GM15510 (cell line): ENCODE measurements around the gene KRTAP10-10.

Experiments used
- POLR2A ChIP-seq: IDR thresholded peaks from 3 replicates; pipeline ENCODE4 v1.6.1; 2011; ENCODE audit warnings: borderline replicate concordance; ENCODE audit not compliant: insufficient read length; ENCODE audit errors: extremely low read depth

KRTAP10-10 gene

GRCh38 chr21:44657635-44658540 is 20.7 kb downstream of the KRTAP10-10 start, which contains the start of gene KRTAP12-3:
TSS of gene KRTAP12-3 (plus strand) at chr21:44657932. CDS start at chr21:44657980, 48 bp downstream.
- TF ChIP-seq POLR2A, result no peak

GRCh38 chr21:44658541-44658910 is 21.4 kb downstream of the KRTAP10-10 start:
- no peak for TF ChIP-seq POLR2A

GRCh38 chr21:44658913-44659595 is 21.9 kb downstream of the KRTAP10-10 start:
- no peak for TF ChIP-seq POLR2A

- no peak for TF ChIP-seq POLR2A
Observed at GRCh38 chr21:44664691-44665090, 27.5 kb downstream of the KRTAP10-10 start.

- no peak for TF ChIP-seq POLR2A
Observed at GRCh38 chr21:44666401-44667320, 29.5 kb downstream of the KRTAP10-10 start, which contains the start of gene KRTAP12-2. TSS of gene KRTAP12-2 (minus strand) at chr21:44666927. CDS start at chr21:44666886, 41 bp downstream.

GRCh38 chr21:44667612-44668011 is 30.5 kb downstream of the KRTAP10-10 start:
- no peak for TF ChIP-seq POLR2A

- TF ChIP-seq POLR2A, result no peak
Observed at GRCh38 chr21:44670642-44671432, 33.7 kb downstream of the KRTAP10-10 start.

GRCh38 chr21:44671911-44672310 is 34.8 kb downstream of the KRTAP10-10 start:
- TF ChIP-seq POLR2A, result no peak

- no peak for TF ChIP-seq POLR2A
Observed at GRCh38 chr21:44677881-44678280, 40.7 kb downstream of the KRTAP10-10 start.

- no peak for TF ChIP-seq POLR2A
Observed at GRCh38 chr21:44681152-44681551, 44.0 kb downstream of the KRTAP10-10 start.

- TF ChIP-seq POLR2A, result no peak
Observed at GRCh38 chr21:44681861-44682579, 44.9 kb downstream of the KRTAP10-10 start, which contains the start of gene KRTAP12-1. TSS of gene KRTAP12-1 (minus strand) at chr21:44682163. CDS start at chr21:44682123, 40 bp downstream.

- TF ChIP-seq POLR2A, result no peak
Observed at GRCh38 chr21:44682580-44683151, 45.5 kb downstream of the KRTAP10-10 start.

- no peak for TF ChIP-seq POLR2A
Observed at GRCh38 chr21:44684077-44684476, 46.9 kb downstream of the KRTAP10-10 start.
